ENCODE measurements around the gene LCORL.

DNA sequence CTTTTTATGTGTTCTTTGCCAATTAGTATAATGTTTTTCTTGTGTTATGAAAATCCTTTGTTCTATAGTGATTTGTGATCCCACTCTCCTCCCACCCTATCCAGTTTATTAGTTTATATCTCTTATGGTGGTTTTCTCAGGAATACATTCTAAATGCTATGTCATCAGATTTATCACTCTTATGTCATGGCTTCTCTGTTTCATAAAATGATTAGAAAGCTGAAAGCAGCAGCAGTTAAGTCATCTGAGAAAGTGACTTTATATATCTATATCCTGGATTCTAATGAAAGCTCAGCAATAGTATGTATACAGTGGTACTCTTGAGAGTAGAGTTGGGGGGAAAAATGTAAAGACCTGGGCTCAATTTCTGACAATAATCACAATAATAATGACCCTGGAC, 169.6 kb downstream of the LCORL start:
- TF ChIP-seq, protein P1, sequence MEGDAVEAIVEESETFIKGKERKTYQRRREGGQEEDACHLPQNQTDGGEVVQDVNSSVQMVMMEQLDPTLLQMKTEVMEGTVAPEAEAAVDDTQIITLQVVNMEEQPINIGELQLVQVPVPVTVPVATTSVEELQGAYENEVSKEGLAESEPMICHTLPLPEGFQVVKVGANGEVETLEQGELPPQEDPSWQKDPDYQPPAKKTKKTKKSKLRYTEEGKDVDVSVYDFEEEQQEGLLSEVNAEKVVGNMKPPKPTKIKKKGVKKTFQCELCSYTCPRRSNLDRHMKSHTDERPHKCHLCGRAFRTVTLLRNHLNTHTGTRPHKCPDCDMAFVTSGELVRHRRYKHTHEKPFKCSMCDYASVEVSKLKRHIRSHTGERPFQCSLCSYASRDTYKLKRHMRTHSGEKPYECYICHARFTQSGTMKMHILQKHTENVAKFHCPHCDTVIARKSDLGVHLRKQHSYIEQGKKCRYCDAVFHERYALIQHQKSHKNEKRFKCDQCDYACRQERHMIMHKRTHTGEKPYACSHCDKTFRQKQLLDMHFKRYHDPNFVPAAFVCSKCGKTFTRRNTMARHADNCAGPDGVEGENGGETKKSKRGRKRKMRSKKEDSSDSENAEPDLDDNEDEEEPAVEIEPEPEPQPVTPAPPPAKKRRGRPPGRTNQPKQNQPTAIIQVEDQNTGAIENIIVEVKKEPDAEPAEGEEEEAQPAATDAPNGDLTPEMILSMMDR (IDR thresholded peaks at IDR 0.05) = no peak
- no peak for TF ChIP-seq POLR2A (IDR thresholded peaks at IDR 0.05)

Measured in Peyer's patch (tissue), 4 donors.